ENCODE data around the gene CCDC97.

CCDC97 gene

DNA sequence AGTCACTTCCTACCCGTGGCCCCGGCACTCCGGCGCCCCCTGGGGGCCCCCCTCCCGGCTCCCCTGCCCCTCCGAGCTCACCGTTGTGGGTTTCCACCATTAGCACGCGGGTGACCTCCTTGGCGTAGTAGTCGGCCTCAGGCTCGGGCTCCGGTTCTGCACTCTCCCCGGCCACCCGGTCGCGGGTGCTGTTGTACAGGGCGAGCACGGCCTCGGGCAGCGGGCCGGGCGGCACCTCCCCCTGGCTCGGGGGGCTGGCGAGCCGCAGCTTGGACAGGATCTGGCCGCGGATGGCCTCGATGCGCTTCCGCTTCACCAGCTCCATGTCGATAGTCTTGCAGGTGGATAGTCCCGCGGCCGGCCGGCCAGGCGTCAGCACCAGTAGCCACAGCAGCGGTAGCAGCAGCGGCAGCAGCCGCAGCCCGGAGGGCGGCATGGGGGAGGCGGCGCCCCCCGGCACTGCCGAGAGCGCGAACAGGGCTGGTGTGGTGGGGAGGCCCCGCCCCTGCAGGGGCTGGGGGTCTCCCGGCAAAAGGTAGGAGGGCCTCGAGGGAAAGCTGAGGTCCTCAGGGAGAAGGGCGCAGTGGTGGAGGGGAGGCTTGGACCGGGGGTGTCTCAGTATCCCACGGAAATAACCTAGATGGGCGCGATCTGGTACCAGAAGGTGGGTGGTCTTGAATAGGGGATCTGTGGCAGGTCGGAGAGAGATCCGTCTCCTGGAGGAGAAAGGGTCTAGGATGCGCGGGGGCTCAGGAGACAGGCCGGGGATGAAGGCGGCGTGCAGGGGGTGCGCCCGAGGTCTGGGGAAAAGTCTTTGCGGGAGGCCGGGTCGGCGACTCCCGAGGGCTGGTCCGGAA, 42.9 kb downstream of the CCDC97 start:
- H3K4me3 ChIP-seq (replicated peaks; ENCODE audit: low read depth, low read length), result peak overlapping the region; percentile 93
- DNase-seq (ENCODE audit: low read depth), result peak; percentile 51
- TF ChIP-seq, protein P1, sequence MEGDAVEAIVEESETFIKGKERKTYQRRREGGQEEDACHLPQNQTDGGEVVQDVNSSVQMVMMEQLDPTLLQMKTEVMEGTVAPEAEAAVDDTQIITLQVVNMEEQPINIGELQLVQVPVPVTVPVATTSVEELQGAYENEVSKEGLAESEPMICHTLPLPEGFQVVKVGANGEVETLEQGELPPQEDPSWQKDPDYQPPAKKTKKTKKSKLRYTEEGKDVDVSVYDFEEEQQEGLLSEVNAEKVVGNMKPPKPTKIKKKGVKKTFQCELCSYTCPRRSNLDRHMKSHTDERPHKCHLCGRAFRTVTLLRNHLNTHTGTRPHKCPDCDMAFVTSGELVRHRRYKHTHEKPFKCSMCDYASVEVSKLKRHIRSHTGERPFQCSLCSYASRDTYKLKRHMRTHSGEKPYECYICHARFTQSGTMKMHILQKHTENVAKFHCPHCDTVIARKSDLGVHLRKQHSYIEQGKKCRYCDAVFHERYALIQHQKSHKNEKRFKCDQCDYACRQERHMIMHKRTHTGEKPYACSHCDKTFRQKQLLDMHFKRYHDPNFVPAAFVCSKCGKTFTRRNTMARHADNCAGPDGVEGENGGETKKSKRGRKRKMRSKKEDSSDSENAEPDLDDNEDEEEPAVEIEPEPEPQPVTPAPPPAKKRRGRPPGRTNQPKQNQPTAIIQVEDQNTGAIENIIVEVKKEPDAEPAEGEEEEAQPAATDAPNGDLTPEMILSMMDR (IDR thresholded peaks at IDR 0.05; ENCODE audit: low read length, missing control alignments), result peak; percentile 45

DNA sequence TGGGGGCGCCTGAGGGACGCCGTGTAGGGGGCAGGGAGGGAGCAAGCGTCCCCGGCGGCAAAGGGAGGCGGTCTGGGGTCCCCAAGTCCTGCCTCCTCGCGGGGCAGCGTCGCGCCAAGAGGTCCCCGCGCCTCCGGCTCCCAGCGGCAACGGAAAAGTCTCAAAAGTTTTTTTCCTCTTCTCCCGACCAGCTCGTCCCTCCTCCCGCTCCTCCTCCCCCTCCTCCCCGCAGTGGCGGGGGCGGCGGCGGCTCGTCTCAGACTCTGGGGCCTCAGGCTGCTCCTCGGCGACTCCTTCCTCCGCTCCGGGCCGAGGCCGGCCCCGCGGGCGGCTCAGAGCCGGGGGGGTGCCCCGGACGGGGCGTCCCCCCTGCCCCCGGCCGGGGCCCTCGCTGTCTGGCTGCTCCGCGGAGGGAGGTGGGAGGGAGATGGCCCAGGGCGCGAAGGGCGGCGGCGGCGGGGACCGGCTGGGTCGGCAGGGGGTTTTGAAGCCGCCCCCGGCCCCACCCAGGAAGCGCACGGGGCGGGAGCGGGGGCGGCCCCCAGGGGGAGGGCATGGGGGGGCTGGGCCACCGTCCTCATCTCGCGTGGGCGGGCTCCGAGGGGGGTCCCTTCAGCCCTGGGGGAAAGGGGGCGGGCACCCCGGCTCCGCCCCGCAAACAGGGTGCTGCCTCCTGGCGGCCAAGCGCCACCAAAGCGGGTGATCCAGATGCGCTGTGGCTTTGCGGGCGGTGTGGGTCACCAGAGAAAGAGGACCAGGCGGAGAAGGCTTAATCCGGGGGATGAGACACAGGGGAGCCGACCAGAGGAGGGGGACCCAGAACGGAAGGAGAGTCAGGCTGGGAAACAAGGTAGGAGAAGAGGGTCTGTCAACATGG, 43.7 kb downstream of the CCDC97 start, which contains the start of gene TGFB1:
TSS of gene TGFB1 (minus strand) at position 457 of the 877 bp plus-strand sequence. CDS start 878 bp downstream, outside the sequence.
- TF ChIP-seq, protein P1 (IDR thresholded peaks at IDR 0.05; ENCODE audit: low read length, missing control alignments), result peak; percentile 80
- peak within 1 kb of the TSS; percentile 93 for H3K4me3 ChIP-seq (replicated peaks; ENCODE audit: low read depth, low read length)
- peak; percentile 93 for DNase-seq (ENCODE audit: low read depth)

DNA sequence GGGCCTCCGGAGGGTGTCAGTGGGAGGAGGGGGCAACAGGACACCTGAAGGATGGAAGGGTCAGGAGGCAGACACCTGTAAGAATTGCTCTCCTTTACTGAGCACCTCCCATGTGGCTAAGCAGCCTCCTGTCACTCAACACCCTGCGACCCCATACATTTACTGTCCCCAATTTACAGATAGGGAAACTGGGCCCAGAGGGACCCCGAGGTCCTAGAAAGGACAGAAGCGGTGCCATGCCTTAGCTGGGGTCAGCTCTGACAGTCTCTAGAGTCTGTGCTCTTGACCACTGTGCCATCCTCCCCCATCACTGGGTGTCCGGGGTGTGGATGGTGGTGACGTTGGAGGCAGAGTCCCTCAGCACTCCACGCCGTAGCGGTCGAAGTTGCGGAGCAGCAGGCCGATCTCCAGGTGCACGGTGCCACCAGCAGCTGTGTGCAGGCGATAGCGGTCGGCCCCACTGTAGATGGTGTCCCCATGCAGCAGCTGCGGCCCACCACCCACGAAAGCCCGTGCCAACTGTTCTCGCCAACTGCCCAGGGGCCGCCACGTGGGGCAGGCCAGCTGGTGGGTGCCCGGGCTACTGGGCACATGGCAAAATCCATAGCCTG, 44.5 kb downstream of the CCDC97 start:
- DNase-seq (ENCODE audit: low read depth), result no peak
- H3K4me3 ChIP-seq (replicated peaks; ENCODE audit: low read depth, low read length), result peak overlapping the region; percentile 93
- TF ChIP-seq, protein P1 (IDR thresholded peaks at IDR 0.05; ENCODE audit: low read length, missing control alignments), result no peak

DNA sequence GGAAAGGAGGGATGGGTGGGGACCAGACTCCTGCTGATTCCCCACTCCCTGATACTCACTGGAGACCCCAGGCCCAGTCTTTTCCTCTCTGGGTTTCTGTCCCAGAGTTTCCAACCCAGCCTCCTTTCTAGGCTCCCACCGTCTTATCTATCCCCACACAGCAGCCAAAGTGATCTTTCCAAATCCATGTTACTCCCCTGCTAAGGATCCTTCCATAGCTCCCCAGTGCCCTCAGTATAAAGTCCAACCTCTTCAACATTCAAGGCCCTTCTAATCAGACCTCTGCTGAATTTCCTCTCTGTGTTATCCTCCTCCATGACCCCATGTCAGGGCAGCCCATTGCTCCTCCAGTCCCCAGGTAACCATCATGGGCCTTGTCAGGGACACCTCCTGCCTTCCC, 45.1 kb downstream of the CCDC97 start:
- H3K4me3 ChIP-seq (replicated peaks; ENCODE audit: low read depth, low read length), result no peak overlapping the region
- TF ChIP-seq, protein P1 (IDR thresholded peaks at IDR 0.05; ENCODE audit: low read length, missing control alignments), result no peak
- DNase-seq (ENCODE audit: low read depth), result no peak

DNA sequence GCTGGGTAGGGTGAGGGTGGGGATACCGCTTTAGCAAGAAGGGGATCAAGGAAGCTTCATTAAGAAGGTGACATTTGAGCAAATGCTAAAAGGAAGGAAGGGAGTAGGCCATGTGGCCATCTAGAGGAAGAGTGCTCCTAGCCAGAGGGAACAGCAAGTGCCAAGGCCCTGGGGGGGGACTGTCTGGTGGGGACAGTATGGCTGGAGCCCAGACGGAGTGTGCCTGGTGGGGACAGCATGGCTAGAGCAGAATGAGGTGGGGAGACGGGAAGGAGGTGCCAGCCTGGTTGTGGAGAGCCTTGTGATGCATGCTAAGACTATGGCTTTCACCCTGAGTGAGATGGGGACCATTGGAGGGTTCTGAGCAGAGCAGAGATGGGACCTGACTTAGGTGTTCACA, 45.8 kb downstream of the CCDC97 start:
- DNase-seq (ENCODE audit: low read depth), result no peak
- H3K4me3 ChIP-seq (replicated peaks; ENCODE audit: low read depth, low read length), result no peak overlapping the region
- TF ChIP-seq, protein P1 (IDR thresholded peaks at IDR 0.05; ENCODE audit: low read length, missing control alignments), result no peak

DNA sequence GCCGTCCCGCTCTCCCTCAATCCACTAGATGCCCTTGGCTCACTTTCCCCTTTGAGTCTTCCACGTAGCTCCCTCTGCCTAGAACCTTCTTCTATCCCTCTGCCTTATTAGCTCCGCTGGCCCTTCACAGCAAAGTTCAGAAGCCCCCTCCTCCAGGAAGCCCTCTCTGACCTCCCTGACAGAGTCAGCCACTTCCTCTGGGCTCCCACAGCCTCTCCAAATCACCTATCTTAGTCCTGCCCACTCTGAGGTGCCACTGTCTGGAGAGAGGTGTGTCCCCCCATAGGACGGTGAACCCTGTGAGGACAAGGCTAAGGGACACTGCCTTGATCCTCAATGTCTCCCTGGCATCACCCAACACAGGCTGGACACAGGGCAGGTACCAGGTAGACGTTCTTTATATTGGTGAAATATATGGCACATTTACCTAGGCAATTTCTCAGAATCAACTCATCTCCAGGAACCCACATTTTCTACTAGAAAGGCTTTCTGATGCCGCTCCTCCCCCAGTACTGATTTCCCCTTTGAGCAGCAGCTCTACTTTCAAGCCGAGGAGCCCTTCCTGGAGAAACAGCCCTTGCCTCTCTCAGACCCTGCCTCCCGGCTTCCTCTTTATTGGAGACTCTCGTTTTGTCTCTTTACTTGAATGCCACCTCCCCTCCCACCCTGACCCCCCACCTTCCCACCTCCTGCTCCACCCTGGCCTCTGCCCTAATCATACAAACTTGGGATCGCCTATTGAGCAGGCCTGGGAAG, 47.2 kb downstream of the CCDC97 start:
- TF ChIP-seq, protein P1 (IDR thresholded peaks at IDR 0.05; ENCODE audit: low read length, missing control alignments), result no peak
- no peak for DNase-seq (ENCODE audit: low read depth)
- H3K4me3 ChIP-seq (replicated peaks; ENCODE audit: low read depth, low read length), result no peak overlapping the region

Measured in fibroblast of pulmonary artery (primary cell).